Epithelial cell of esophagus (primary cell): ENCODE data around the gene WDR43.

Experiments used
- DNase-seq: peaks from one replicate; pipeline ENCODE4 v3.0.0; 2010; ENCODE audit warnings: low read depth
- H3K4me3 ChIP-seq: 2 replicates; pipeline ENCODE4 v1.5.1; 2011; ENCODE audit warnings: mild to moderate bottlenecking, low read length, control low read depth
- CTCF ChIP-seq: IDR thresholded peaks from 2 replicates; pipeline ENCODE4 v1.5.1; 2011; ENCODE audit warnings: low read depth, mild to moderate bottlenecking, low read length, control low read depth, inconsistent platforms; ENCODE audit not compliant: insufficient read depth; ENCODE audit errors: missing control alignments

The WDR43 gene

DNA sequence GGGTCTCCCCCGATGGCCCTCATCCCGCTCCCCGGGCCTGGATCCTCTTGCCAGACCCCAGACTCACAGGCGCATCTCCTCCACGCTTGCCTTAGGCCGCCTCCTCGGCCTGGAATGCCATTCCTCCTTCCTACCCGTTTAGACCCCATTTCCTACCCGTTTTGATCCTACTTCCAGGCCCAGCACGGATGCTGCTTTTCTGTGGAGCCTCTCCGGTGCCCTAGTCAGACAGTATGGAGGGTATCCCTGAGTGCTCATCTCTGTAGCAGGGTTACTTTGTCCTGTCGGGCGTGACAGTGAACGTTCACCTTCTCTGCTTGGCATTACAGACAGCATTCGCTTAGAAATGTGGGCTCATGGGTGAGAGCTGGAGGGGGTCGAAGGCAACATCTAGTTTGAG, 96.0 kb downstream of the WDR43 start:
- TF ChIP-seq CTCF: no peak
- no peak for DNase-seq
- H3K4me3 ChIP-seq: no peak overlapping the region

DNA sequence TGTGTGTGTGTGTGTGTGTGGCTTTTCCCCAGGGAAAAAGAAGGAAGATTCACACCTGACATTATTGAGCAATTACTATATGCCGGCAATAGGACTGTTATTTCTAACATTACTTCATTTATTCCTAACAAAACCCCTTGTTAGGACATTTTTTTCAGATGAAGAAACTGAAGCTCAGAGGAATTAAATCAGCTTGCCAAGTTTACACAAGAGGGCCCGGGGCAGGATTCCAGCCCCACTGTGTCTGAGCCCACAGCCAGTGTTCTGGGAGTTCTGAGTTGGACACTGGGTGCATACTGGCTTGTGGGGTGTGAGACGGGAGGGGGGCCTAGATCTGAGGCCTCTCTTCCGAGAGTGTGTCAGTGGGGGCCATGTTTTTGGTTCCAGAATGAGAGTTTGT, 96.6 kb downstream of the WDR43 start:
- no peak overlapping the region for H3K4me3 ChIP-seq
- DNase-seq: peak; percentile 56
- no peak for TF ChIP-seq CTCF

DNA sequence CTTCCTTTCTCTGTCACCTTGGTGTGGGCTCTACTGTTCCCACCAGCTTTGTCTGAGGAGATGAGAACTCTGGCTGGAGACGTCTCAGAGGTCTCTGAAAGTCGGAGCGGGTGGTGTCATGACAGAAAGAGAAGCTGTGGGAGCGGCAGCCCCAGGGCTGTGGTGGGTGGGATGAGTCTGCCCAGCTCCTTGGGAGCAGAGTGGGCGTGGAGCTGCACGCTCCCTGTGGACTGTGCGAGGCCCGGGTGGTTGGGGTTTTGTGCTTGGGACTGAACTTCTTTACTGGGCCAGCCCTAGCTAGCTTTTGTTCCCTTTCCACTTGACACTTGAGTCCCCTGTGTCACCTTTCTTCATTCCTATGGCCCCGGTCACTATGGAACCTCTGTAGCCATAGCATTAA, 97.0 kb downstream of the WDR43 start:
- DNase-seq: peak; percentile 49
- TF ChIP-seq CTCF: no peak
- no peak overlapping the region for H3K4me3 ChIP-seq

DNA sequence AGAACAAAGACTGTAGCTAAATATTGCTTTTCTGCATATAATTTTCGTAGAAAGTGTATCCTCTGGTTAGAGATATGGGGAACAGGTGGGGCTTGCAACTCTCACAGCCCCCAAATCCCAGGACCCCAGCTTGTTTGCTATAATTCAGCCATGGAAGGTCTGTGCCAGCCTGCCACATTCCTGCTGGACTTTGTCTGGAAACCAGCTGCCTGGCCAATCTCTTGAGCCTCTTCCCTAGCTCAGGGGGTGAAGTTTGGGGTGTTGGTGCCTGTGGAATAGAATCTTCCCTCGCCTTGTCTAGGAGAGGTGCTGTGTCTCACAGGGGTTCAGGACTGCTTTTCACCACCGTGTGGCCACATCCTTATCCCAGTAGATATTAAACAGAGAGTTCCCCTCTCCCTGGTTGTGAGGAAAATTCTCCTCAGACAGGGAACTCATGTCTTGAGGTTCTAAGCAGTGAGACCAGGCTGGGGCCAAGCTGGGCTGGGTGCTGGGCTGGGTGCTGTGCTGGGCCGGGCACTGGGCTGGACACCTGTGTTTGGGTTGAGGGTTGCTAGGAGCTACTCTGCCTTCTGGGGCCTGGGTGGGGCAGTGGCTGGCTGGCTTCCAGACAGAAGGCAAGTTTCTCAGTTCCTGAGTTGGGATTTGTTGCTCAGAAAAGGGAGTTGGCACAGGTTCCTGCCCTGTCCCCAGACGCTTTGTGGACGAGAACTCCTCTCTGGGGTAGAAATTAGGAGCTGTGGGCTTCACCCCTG, 98.9 kb downstream of the WDR43 start:
- DNase-seq: peak; percentile 59
- no peak overlapping the region for H3K4me3 ChIP-seq
- no peak for TF ChIP-seq CTCF

GRCh38 chr2:28994074-28994473, 99.6 kb downstream of the WDR43 start:
- TF ChIP-seq CTCF: no peak
- DNase-seq: no peak
- no peak overlapping the region for H3K4me3 ChIP-seq

DNA sequence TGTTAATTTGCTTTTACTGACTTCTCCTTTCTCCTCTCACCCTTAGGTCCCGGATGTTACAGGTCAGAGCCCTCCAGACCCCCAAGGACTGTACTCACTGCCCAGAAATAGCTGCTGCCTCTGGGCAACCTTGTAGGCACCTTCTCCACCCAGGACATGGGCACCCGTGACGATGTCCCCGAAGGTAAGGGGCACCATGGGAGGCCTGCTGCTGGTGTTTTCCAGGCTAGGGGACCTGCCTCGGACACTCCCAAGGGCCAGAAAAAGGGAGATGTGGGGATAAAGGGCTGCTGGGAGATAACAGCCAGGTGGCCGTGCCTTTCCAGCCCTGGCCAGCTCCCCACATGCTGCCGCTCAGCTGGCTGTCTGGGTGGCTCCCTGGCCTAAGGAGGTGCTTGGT, 100.2 kb downstream of the WDR43 start:
- DNase-seq: no peak
- no peak for TF ChIP-seq CTCF
- no peak overlapping the region for H3K4me3 ChIP-seq
